BE2C (cell line): ENCODE data around the gene GLI3.

ENCODE experiments used
- DNase-seq: peaks from one replicate; pipeline ENCODE4 v3.0.0-alpha.2; 2020
- H3K27me3 ChIP-seq: fragments of 250-450 bp; sonication (Bioruptor Pico); 2 replicates; pipeline ENCODE4 v1.5.1; 2020; ENCODE audit warnings: mild to moderate bottlenecking
- H3K36me3 ChIP-seq: fragments of 250-450 bp; sonication (Bioruptor Pico); 2 replicates; pipeline ENCODE4 v1.5.1; 2020; ENCODE audit warnings: mild to moderate bottlenecking
- H3K4me1 ChIP-seq: fragments of 250-450 bp; sonication (Bioruptor Pico); 2 replicates; pipeline ENCODE4 v1.5.1; 2020
- H3K4me3 ChIP-seq: 2 replicates; pipeline ENCODE4 v1.5.1; 2011; ENCODE audit warnings: low read depth, low read length
- H3K9me3 ChIP-seq: fragments of 250-450 bp; sonication (Bioruptor Pico); 2 replicates; pipeline ENCODE4 v1.5.1; 2020
- CTCF ChIP-seq: IDR thresholded peaks from 2 replicates; pipeline ENCODE4 v1.5.1; 2012; ENCODE audit warnings: mild to moderate bottlenecking, low read depth, low read length

GLI3 gene

DNA sequence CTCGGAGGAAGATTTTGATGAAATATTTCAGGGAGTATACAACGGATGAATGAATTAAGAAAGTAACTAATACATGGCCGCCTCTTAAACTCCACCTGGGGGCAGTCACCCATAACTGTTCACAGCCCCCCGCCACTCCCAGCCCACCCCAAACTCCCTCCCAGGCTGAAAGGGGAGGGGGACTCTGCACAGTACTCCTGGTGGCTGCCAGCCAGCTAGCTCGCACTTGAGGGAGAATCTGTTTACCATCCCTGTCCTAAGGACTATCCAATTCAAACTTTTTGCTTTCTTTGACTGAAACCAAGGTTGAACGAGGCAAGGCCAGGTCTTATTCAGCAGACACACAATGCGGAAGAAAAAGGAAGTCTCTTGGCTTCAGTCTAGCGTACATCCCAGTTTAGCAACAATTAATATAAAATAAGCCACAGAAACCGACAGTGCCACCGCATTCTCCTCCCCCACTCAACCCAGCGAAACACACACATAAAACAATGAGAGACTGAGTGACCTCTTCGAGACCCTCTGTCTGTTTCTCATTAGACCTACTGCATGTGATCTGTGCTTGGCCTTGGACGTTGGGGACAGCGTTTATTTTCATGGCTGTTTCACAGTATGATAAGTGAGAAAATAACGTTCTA, 219.5 kb downstream of the GLI3 start:
- H3K9me3 ChIP-seq: no peaks in the 10 kb centered on the region
- H3K36me3 ChIP-seq: no peaks in the 10 kb centered on the region
- no peaks in the 10 kb centered on the region for H3K4me1 ChIP-seq
- H3K4me3 ChIP-seq: no peak overlapping the region
- no peak for DNase-seq
- no peaks in the 10 kb centered on the region for H3K27me3 ChIP-seq
- no peak for TF ChIP-seq CTCF

- Histone ChIP-seq H3K4me1 (no peaks in the 10 kb centered on the region), H3K9me3 (no peaks in the 10 kb centered on the region), H3K4me3 (no peak overlapping the region), H3K27me3 (no peaks in the 10 kb centered on the region), H3K36me3 (no peaks in the 10 kb centered on the region)
- DNase-seq: no peak
- no peak for TF ChIP-seq CTCF
Observed at GRCh38 chr7:42016517-42016916, 220.5 kb downstream of the GLI3 start.

GRCh38 chr7:42014625-42015618, 222.1 kb downstream of the GLI3 start:
- no peaks in the 10 kb centered on the region for H3K9me3 ChIP-seq
- no peaks in the 10 kb centered on the region for H3K4me1 ChIP-seq
- no peak overlapping the region for H3K4me3 ChIP-seq
- peak; percentile 85 for TF ChIP-seq CTCF
- no peaks in the 10 kb centered on the region for H3K36me3 ChIP-seq
- peak; percentile 34 for DNase-seq
- H3K27me3 ChIP-seq: no peaks in the 10 kb centered on the region

DNA sequence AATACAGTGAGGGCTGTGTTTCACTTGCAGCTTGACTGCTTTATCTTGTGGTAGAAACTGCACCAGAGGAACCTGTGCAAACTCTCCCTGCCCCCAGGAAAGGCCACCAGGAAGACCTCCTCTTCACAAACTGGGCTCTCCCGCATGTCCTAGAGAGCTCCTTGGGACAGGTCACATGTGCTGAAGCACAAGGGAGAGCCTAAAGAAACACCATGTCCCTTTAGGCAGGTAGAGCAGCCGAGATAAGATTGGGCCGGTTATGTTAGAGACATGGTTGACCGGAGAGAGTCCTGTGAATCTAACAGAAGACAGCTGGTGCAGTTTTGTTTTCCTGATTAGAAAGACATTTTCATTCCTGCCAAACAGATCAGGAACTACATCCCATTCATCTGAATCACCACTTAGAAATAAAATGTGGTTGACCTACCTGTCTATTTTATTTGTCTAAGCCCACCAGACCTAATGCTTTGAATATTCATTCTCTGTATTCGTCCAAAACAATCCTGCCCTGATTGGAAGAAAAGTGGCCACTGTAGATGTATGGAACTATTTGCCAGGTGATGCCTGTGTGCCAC, 224.1 kb downstream of the GLI3 start:
- no peaks in the 10 kb centered on the region for H3K9me3 ChIP-seq
- no peak overlapping the region for H3K4me3 ChIP-seq
- no peaks in the 10 kb centered on the region for H3K27me3 ChIP-seq
- H3K4me1 ChIP-seq: no peaks in the 10 kb centered on the region
- no peaks in the 10 kb centered on the region for H3K36me3 ChIP-seq
- TF ChIP-seq CTCF: no peak
- DNase-seq: no peak

- TF ChIP-seq CTCF: no peak
- no peaks in the 10 kb centered on the region for H3K27me3 ChIP-seq
- no peaks in the 10 kb centered on the region for H3K36me3 ChIP-seq
- no peak overlapping the region for H3K4me3 ChIP-seq
- no peaks in the 10 kb centered on the region for H3K4me1 ChIP-seq
- no peaks in the 10 kb centered on the region for H3K9me3 ChIP-seq
- DNase-seq: no peak
Observed at GRCh38 chr7:42012313-42012712, 224.7 kb downstream of the GLI3 start.
